ENCODE results near the gene COL1A2. TPM values are rescaled to one million over a fixed set of nuclear protein-coding genes. Genes with fewer than 3 reads are reported as not detected.

The COL1A2 gene
- total RNA-seq, 1 experiment from 2014 or later: 42.1 TPM

DNA sequence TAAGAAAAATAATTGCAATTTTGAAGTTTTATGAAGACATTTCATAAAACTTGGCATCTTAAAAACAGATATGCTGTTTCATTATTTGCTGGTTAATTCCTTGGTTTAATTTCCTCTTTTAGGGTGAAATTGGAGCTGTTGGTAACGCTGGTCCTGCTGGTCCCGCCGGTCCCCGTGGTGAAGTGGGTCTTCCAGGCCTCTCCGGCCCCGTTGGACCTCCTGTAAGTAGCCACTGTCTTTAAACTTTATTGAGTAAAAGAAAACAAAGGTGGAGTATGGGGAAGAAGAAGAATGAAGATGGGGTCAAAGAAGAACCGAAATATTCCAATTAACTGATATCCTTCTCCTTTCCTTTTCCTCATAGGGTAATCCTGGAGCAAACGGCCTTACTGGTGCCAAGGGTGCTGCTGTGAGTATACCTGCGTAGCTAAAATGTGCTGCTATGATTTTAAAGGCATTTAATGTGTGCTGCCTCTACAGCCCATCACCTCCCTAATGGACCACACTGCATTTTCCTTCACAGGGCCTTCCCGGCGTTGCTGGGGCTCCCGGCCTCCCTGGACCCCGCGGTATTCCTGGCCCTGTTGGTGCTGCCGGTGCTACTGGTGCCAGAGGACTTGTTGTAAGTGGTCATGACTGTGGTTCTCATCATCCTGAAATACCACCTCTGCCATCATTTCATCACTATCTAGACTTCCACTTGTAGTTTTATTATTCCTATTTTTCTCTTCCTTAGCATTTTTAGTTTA, 14.7 kb downstream of the COL1A2 start:
- Histone ChIP-seq H2BK12ac (ENCODE audit: insufficient read length, low read depth, low read length) (no peak overlapping the region), H3K23ac (ENCODE audit: insufficient read length, low read depth, low read length) (no peak overlapping the region), H3K4ac (ENCODE audit: low read depth, low read length) (no peak overlapping the region), H2BK120ac (ENCODE audit: low read depth, low read length, poor library complexity, severe bottlenecking) (no peak overlapping the region), H2AK5ac (ENCODE audit: insufficient read length, low read length) (no peak overlapping the region), H3K56ac (ENCODE audit: insufficient read length, low read depth, low read length) (no peak overlapping the region), H2BK5ac (ENCODE audit: insufficient read length, low read length) (no peak overlapping the region), H3T11ph (ENCODE audit: low read length) (no peak overlapping the region), H3K23me2 (ENCODE audit: insufficient read length, low read depth, low read length, poor library complexity, severe bottlenecking) (no peaks in the 10 kb centered on the region), H4K5ac (ENCODE audit: insufficient read length, low read depth, low read length) (no peak overlapping the region), H3K4me1 (ENCODE audit: insufficient read depth, low read length) (peaks cover 3% of the 10 kb centered on the region; the same call in 1 of the 2 replicates), H4K91ac (ENCODE audit: insufficient read length, low read depth, low read length) (no peak overlapping the region), H2BK15ac (ENCODE audit: low read depth, low read length) (no peak overlapping the region), H3K9ac (ENCODE audit: extremely low read depth, insufficient read length, low read length) (no peak overlapping the region), H3K9me3 (ENCODE audit: control insufficient read depth, low read depth, low read length) (no peaks in the 10 kb centered on the region), H3K79me2 (ENCODE audit: insufficient read depth, low read length) (no peaks in the 10 kb centered on the region), H3K4me2 (ENCODE audit: insufficient read depth, insufficient read length, low read length) (no peak overlapping the region), H3K27ac (ENCODE audit: insufficient read length, low read depth, low read length) (no peak overlapping the region), H3K27me3 (ENCODE audit: insufficient read depth, low read length) (no peaks in the 10 kb centered on the region), H4K8ac (replicated peaks; ENCODE audit: insufficient read length, low read depth, low read length) (no peak overlapping the region), H4K20me1 (ENCODE audit: control insufficient read depth, insufficient read depth, insufficient read length) (no peaks in the 10 kb centered on the region), H2BK20ac (ENCODE audit: low read depth, low read length, poor library complexity, severe bottlenecking) (no peak overlapping the region), H3K18ac (ENCODE audit: insufficient read length, low read depth, low read length) (no peak overlapping the region), H3K79me1 (ENCODE audit: insufficient read depth, low read depth, low read length, poor library complexity, severe bottlenecking) (no peaks in the 10 kb centered on the region), H3K14ac (ENCODE audit: insufficient read depth, low read length) (no peak overlapping the region), H2AFZ (ENCODE audit: low read length) (no peak overlapping the region)
- Mint-ChIP-seq H3K27me3 (ENCODE audit: low read depth) (no peaks in the 10 kb centered on the region), H3K9me3 (no peaks in the 10 kb centered on the region), H3K36me3 (ENCODE audit: insufficient read depth in 1 of 3, low read depth in 3 of 3) (peaks cover 12 to 75% (median 43%) of the 10 kb centered on the region in 3 experiments; a peak in 6 of 7 replicates), H3K27ac (no peak overlapping the region; a peak in 1 of 7 replicates), H3K4me3 (no peak overlapping the region), H3K4me1 (peaks cover 8% of the 10 kb centered on the region in 2 experiments)
- TF ChIP-seq, protein P1, sequence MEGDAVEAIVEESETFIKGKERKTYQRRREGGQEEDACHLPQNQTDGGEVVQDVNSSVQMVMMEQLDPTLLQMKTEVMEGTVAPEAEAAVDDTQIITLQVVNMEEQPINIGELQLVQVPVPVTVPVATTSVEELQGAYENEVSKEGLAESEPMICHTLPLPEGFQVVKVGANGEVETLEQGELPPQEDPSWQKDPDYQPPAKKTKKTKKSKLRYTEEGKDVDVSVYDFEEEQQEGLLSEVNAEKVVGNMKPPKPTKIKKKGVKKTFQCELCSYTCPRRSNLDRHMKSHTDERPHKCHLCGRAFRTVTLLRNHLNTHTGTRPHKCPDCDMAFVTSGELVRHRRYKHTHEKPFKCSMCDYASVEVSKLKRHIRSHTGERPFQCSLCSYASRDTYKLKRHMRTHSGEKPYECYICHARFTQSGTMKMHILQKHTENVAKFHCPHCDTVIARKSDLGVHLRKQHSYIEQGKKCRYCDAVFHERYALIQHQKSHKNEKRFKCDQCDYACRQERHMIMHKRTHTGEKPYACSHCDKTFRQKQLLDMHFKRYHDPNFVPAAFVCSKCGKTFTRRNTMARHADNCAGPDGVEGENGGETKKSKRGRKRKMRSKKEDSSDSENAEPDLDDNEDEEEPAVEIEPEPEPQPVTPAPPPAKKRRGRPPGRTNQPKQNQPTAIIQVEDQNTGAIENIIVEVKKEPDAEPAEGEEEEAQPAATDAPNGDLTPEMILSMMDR (conservative IDR thresholded peaks at IDR 0.05): no peak
- DNase-seq: no peak
- WGBS (ENCODE audit: extremely low coverage, insufficient read length, low lambda C conversion rate): no CpG with 5 or more reads among the region's 15 CpGs

All from H9 (cell line).